ENCODE data around the gene IL36B.

- TF ChIP-seq POLR2A (IDR thresholded peaks at IDR 0.05; ENCODE audit: low read depth, low read length) (no peak), POLR2AphosphoS5 (IDR thresholded peaks at IDR 0.05; ENCODE audit: low read depth, low read length) (no peak)
Observed at GRCh38 chr2:113093613-113093977, 40.9 kb upstream of the IL36B start.
